ENCODE results near the gene FBXO42.
A peak's percentile ranks its signal among the peaks of the same experiment; 100 is the strongest.

The FBXO42 gene

GRCh38 chr1:16321176-16321867 is 31.0 kb downstream of the FBXO42 start:
- no peak for DNase-seq

GRCh38 chr1:16318555-16318954 is 33.7 kb downstream of the FBXO42 start:
- DNase-seq: no peak

- DNase-seq: no peak
These were observed 36.8 kb downstream of the FBXO42 start for GRCh38 chr1:16315437-16315836.

GRCh38 chr1:16307222-16307621 is 45.1 kb downstream of the FBXO42 start:
- no peak for DNase-seq

DNA sequence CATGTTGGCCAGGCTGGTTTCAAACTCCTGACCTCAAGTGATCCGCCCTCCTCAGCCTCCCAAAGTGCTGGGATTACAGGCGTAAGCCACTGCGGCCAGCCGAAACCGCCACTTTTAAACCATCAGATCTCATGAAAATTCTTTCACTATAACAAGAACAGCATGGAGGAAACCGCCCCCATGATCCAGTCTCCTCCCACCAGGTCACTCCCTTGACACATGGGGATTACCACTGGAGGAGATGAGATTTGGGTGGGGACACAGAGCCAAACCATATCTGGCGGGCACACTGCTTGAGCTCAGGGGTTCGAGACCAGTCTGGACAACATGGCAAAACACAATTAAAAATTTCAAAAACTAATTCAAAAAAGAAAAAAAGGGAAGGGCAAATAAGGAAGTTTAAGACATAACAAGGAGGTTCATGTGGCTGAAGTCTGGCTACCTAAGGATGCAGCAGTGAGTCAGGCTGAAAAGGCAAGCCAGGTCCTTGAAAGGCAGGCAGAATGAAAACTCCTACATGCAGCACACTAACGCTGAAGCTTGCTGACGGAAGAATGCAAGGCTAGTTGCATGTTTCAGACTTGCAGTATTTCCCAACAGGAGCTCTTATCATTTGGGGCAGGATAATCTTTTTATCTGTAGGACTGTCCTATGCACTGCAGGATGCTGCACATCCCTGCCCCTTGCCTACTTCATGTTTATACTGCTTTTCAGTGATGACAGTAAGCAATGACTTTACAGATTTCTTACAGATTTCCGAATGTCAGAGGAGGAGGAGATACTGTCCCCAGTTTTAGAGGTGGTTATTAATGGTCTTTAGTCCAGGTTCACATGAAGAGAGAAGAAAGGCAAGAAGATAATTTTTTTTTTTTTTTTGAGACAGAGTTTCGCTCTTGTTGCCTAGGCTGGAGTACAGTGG is 49.3 kb downstream of the FBXO42 start:
- no peak for DNase-seq

DNA sequence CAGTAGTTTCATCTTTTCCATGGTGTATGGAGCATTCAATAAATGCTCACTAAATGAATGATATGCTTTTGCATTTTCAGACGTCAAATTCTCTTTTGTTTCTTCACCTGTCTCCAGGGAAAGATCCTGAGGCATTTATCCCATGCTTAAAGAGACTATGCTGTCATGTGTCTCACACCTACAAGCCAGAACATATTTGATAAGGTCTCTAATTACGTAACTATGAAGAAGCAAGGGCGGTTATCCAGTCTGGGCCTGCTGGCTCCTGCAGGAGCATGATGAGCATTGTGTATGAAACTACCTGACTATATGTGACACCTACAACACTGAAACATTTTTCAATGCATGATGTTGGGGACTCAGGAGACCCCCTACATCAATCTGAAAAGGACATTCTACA is 51.8 kb downstream of the FBXO42 start:
- DNase-seq: no peak

- no peak for DNase-seq
These were observed 53.6 kb downstream of the FBXO42 start for GRCh38 chr1:16298653-16299052.

GRCh38 chr1:16296643-16297042 is 55.6 kb downstream of the FBXO42 start:
- DNase-seq: no peak

GRCh38 chr1:16294219-16295212 is 57.8 kb downstream of the FBXO42 start:
- DNase-seq: no peak

- no peak for DNase-seq
These were observed 58.7 kb downstream of the FBXO42 start for GRCh38 chr1:16293538-16293937.

DNA sequence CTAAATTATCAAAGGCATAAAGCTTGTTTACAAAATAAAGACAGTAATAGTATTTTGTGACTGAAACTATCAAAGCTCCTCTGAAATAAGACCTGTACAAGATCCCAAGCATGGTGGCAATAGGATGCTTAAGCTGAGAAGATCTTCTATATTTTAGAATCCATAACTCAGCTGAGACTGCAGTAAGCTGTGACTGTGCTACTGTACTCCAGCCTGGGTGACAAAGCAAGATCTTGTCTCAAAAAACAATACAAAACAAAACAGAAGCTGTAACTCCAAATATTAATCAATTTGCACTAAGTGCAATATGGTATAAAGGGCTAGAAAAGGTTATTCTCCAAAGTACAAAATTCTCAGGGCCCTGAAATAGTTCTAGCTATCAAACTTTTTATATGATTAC is 59.5 kb downstream of the FBXO42 start:
- DNase-seq: no peak

DNA sequence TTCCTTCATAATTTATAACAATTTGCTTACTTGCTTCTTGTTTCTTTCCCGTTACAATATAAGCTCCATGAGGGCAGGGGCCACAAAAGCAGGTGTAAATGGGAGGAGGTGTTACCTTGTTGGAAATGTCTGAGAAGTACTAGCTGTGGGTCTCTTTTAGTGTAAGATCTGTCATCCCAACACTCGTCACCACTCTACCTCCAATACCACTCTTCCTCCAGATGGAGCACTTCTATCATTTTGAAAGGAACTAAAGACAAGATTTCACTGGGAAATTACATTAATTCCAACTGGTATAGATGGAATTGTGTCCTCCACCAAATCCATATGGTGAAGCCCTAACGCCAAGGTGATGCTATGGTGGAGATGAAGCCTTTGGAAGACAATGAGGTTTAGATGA is 62.3 kb downstream of the FBXO42 start:
- DNase-seq: no peak

GRCh38 chr1:16286122-16286521 is 66.2 kb downstream of the FBXO42 start:
- DNase-seq: no peak

GRCh38 chr1:16281765-16282164 is 70.5 kb downstream of the FBXO42 start:
- DNase-seq: no peak

DNA sequence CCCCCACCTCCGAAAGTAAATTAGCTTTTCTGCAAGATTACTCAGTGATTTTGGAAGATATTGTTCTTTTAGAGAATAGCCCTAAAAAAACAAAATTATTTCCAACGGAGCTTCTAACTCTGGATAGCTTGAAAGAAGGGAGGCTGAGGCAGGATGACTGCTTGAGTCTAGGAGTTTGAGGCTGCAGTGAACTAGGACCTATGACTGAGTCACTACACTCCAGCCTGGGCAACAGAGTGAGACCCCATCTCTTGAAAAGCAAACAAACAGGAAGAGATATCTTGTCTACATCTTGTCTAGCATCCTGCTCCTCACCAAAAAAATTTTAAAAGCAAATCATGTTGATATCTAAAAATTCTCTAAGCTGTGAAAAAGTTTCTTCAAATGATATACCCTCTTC is 73.1 kb downstream of the FBXO42 start:
- no peak for DNase-seq

GRCh38 chr1:16276302-16277030 is 75.8 kb downstream of the FBXO42 start:
- DNase-seq: no peak

GRCh38 chr1:16275591-16275990 is 76.7 kb downstream of the FBXO42 start:
- DNase-seq: no peak

GRCh38 chr1:16267690-16268180 is 84.5 kb downstream of the FBXO42 start:
- no peak for DNase-seq

GRCh38 chr1:16266411-16267118 is 85.7 kb downstream of the FBXO42 start:
- DNase-seq: no peak

DNA sequence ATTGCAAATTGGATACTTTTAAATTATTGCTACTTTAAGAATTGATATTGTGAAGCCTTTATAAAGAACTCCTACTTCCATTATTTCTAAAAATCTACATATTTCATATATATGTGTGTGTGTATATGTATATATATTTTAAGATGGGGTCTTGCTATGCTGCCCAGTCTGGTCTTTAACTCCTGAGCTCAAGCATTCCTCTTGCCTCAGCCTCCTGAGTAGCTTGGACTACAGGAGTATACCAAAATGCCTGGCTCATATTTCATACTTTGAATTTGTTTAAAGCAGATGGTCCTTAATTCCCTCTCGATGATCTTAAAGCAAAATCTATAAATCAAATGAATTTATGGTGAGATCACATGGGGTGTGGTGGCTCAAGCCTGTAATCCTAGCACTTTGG is 90.2 kb downstream of the FBXO42 start:
- no peak for DNase-seq

DNA sequence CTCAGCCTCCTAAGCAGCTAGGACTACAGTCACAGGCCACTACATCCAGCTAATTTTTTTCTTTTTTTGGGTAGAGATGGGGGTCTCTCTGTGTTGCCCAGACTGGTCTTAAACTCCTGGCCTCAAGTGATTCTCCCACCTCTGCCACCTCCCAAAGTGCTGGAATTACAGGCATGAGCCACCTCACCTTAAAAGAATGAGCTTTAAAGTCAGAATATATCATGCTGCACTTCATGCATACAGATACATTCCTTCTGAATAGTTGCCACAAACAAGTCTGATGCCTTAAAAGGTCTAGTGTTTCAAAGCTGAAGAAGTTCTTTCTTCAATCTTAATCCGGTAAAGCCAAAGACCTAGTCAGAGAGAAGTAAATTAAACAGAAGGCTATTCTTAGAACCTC is 91.5 kb downstream of the FBXO42 start:
- peak; percentile 57 for DNase-seq
